HepG2 (cell line): ENCODE results near the gene PCGF3.

ENCODE experiments used
- AHR ChIP-seq: IDR thresholded peaks from 2 replicates; pipeline ENCODE4 v1.6.1; 2018; ENCODE audit warnings: missing genetic modification reagents, missing compliant biosample characterization
- BHLHE40 ChIP-seq: IDR thresholded peaks from 2 replicates; pipeline ENCODE4 v1.6.1; 2011; ENCODE audit warnings: low read length, improper control_type of control experiment
- CCAR2 ChIP-seq: fragments of 200-400 bp; formaldehyde crosslinking; optimal IDR thresholded peaks from 2 replicates; pipeline ENCODE3; 2018; ENCODE audit warnings: low read depth, mild to moderate bottlenecking, low read length, moderate library complexity
- CTCF ChIP-seq: sonication (generic); formaldehyde crosslinking; IDR thresholded peaks from 2 replicates; pipeline ENCODE4 v1.5.0; 2020; ENCODE audit warnings: mild to moderate bottlenecking, missing genetic modification reagents, moderate library complexity
- DRAP1 ChIP-seq: IDR thresholded peaks from 2 replicates; pipeline ENCODE4 v1.6.1; 2016; ENCODE audit warnings: missing genetic modification reagents, missing compliant biosample characterization
- FOXA1 ChIP-seq, 2 experiments: fragments of 450-650 bp in 1 of 2; sonication (generic) in 1 of 2; formaldehyde crosslinking in 1 of 2; IDR thresholded peaks; 2 replicates each; pipeline versions ENCODE4 v1.4.0 to v1.6.1; 2016 to 2020; ENCODE audit warnings: missing genetic modification reagents in 1 of 2
- HINFP ChIP-seq: sonication (generic); formaldehyde crosslinking; IDR thresholded peaks from 2 replicates; pipeline ENCODE4 v1.4.0; 2020; ENCODE audit warnings: low read depth, mild to moderate bottlenecking, missing genetic modification reagents
- SIN3A ChIP-seq: IDR thresholded peaks from 2 replicates; pipeline ENCODE4 v1.6.1; 2011; ENCODE audit warnings: low read depth, mild to moderate bottlenecking, control low read depth, low read length, borderline replicate concordance
- ZFP41 ChIP-seq: sonication (generic); formaldehyde crosslinking; IDR thresholded peaks from 2 replicates; pipeline ENCODE4 v1.4.0; 2020; ENCODE audit warnings: mild to moderate bottlenecking, missing genetic modification reagents, borderline replicate concordance
- ZNF30 ChIP-seq: sonication (generic); formaldehyde crosslinking; IDR thresholded peaks from 2 replicates; pipeline ENCODE4 v1.5.0; 2020; ENCODE audit warnings: mild to moderate bottlenecking, missing genetic modification reagents
- ZSCAN22 ChIP-seq: sonication (generic); formaldehyde crosslinking; IDR thresholded peaks from 2 replicates; pipeline ENCODE4 v1.4.0; 2020; ENCODE audit warnings: mild to moderate bottlenecking, missing genetic modification reagents
- TF ChIP-seq, protein P1 (sequence below): sonication (generic); formaldehyde crosslinking; IDR thresholded peaks from 2 replicates; pipeline ENCODE4 v1.4.0; 2020; ENCODE audit warnings: mild to moderate bottlenecking, missing genetic modification reagents
- TF ChIP-seq, protein P2 (sequence below): sonication (generic); formaldehyde crosslinking; IDR thresholded peaks from 2 replicates; pipeline ENCODE4 v1.4.0; 2020; ENCODE audit warnings: missing genetic modification reagents

DNA sequence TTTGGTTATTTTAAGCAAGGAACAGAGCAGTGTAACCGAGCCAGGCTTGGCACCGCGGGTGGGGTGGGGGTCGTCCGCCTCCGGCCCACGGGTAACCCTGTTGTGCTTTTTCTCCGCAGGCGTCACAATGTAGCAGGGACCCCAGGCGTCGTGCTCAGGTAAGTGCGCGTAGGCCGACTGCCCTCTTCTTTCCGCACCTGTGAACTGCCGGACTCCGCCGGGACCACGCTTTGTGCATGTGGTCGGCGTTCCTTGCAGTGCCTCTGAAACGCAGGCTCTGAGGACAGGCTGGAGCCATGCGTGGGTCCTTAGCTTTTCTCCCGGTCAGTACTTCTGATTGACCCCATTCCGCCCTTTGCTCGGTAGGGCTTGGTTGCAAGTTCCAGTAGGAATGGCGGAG, 24.9 kb downstream of the PCGF3 start:
- TF ChIP-seq CTCF (CRISPR knock-in tag): no peak
- no peak for TF ChIP-seq ZNF30 (CRISPR knock-in tag)
- TF ChIP-seq SIN3A: no peak
- no peak for TF ChIP-seq ZFP41 (CRISPR knock-in tag)
- no peak for TF ChIP-seq CCAR2
- no peak for TF ChIP-seq HINFP
- TF ChIP-seq, protein P1, sequence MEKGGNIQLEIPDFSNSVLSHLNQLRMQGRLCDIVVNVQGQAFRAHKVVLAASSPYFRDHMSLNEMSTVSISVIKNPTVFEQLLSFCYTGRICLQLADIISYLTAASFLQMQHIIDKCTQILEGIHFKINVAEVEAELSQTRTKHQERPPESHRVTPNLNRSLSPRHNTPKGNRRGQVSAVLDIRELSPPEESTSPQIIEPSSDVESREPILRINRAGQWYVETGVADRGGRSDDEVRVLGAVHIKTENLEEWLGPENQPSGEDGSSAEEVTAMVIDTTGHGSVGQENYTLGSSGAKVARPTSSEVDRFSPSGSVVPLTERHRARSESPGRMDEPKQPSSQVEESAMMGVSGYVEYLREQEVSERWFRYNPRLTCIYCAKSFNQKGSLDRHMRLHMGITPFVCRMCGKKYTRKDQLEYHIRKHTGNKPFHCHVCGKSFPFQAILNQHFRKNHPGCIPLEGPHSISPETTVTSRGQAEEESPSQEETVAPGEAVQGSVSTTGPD (CRISPR knock-in tag): no peak
- no peak for TF ChIP-seq ZSCAN22 (CRISPR knock-in tag)
- TF ChIP-seq BHLHE40: no peak
- TF ChIP-seq DRAP1 (CRISPR knock-in tag): no peak
- no peak for TF ChIP-seq FOXA1 (IDR thresholded peaks at IDR 0.05)
- TF ChIP-seq FOXA1 (CRISPR knock-in tag; IDR thresholded peaks at IDR 0.05): no peak
- TF ChIP-seq, protein P2, sequence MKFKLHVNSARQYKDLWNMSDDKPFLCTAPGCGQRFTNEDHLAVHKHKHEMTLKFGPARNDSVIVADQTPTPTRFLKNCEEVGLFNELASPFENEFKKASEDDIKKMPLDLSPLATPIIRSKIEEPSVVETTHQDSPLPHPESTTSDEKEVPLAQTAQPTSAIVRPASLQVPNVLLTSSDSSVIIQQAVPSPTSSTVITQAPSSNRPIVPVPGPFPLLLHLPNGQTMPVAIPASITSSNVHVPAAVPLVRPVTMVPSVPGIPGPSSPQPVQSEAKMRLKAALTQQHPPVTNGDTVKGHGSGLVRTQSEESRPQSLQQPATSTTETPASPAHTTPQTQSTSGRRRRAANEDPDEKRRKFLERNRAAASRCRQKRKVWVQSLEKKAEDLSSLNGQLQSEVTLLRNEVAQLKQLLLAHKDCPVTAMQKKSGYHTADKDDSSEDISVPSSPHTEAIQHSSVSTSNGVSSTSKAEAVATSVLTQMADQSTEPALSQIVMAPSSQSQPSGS (CRISPR knock-in tag): no peak
- TF ChIP-seq AHR (CRISPR knock-in tag): no peak
